GM12872 (cell line): ENCODE measurements around the gene KRT3.

ENCODE experiments used
- CTCF ChIP-seq: IDR thresholded peaks from 3 replicates; pipeline ENCODE4 v1.5.1; 2011; ENCODE audit warnings: low read depth, mild to moderate bottlenecking, low read length, moderate library complexity; ENCODE audit not compliant: insufficient read depth

KRT3 gene

DNA sequence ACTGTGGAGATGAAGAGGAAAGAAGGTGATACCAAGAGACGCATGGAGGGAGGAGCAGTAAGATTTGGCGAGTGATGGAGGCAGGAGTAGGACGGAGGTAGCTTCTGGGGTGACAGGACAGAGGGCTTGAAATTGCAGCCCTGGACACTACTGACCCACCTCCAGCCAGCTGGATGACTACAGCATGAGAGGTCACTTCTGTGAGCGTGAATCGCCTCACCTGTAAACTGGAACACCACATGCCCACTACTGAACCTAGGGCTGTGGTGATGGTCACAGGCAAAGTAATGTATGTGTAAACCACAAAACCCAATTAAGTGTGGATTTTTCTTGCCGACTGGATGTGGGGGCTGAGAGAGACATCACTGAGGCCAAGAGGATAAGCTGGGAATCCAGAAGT is 24.6 kb upstream of the KRT3 start:
- TF ChIP-seq CTCF: no peak

DNA sequence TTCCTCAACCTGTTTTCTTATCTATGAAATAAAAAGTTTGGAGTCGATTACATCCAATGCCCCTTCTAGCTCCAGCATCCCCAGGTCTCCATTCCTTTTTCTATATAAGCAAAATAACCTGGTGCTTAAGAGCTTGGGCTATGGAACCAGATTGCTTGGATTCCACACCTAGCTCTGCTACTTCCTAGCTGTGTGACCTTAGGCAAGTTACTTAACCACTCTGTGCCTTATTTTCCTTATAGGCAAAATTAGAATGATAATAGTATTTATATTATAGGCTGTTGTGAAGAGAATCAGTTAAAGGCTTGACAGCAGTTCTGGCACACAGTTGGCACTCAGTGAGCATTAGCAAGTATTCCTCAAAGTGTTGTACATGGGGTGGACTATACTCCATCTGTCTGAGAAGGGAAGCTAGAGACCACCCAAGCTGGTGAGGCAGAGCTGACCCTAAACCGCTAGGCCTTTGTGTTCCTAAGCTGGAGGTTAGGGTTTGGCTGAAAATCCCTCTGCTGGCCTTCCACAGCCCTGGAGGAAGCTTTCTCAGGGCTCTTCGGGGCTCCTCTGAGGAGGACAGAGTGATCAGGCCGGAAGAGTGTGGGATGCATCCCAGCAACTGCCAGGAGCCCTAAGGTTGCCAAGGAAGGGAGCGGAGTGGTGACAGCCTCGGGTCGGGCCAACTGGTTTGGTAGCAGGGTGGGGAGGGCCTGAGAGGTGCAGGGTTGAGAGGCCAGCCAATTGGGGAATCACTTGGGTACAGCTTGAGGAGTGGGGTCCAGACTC is 24.0 kb upstream of the KRT3 start:
- no peak for TF ChIP-seq CTCF

DNA sequence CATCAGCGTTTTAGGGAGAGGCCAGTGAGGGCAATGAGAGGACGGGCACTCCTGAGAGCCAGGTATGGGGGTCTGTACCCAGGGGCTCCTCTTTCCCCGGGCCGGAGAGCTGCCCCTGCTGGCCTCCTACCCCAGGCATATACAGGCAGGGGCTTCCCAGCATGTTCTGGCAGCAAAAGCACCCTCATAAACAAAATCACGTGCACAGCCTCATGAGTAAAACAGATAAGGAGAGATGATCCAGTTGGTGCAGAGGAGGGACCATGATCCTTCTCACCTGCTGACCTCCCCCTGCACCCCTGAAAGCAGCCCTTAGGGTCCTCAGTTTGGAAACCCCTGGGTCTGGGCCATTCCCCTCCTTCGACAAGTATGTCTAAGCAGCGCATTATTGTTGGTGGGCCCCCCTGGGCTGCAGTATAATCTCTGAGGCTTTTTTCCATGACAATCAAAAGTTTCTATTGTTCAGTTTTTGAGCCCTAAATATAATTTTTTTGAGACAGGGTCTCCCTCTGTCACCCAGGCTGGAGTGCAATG is 23.0 kb upstream of the KRT3 start:
- TF ChIP-seq CTCF: no peak

GRCh38 chr12:52818388-52818787 is 22.5 kb upstream of the KRT3 start:
- TF ChIP-seq CTCF: no peak

DNA sequence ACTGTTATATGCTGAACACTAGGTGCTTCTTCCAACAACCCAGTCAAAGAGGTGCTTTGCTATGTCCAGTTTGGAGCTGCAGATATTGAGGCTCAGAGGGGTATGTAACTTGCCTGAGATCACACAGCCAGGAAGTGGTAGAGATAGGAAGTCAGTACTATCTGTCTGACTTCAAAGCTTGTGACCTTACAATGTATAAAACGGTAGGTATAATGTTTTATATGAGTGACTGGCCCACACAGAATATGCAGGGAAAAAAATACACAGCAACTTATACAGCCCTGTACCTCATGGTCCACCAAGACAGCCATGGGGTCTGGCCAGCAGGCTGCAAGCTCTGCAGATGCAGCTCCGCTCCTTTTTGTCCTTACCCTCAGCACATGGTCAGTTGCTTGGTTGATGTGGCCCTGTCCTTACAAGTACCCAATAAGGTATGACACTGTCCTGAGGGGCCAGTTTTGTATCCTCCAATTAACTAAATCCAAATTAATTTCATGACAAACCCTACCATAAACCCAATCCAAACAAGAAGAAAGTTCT is 21.9 kb upstream of the KRT3 start:
- TF ChIP-seq CTCF: no peak

- no peak for TF ChIP-seq CTCF
Observed at GRCh38 chr12:52817003-52817698, 21.2 kb upstream of the KRT3 start.

DNA sequence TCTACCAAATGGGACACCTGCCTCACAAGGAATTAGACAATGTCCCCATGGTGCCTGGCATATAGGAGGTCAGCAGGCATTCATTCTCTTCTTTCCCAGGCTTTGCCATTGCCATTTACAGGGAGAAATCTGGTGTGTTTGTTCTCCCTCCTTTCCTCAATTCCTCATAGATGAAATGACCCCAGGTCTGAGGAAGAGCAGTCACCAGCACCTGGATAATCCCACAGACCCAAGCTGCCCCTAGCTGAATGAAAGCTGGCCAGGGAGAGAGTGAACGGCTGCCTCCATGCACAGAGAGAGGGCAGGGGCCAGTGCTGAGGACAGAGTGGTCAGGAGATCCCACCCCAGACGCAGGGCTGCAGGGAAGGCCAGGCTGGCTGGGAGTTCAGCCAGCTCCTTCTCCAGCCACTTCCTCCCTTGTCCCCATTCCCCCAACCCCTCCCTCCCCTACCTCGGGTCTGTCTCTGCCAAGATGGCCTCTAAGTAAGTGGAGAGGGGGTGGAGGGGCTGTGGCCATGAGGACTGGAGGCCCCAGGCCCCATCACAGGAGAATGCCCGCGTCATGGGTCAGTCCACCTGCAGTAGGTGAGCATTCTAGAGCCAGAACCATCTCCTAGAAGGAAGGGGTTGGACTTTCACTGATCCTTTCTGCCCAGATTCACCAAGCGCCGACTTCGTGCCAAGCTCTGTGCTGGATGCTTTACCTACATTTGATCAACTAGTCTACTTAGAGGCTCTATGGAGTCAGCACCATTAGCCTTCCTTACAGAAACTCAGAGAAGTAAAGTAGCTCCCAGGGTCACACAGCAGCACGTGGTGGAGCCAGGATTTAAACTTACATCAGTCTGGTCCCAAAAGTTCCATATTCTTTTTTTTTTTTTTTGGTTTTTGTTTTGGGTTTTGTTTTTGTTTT is 20.0 kb upstream of the KRT3 start:
- TF ChIP-seq CTCF: no peak
